ENCODE data around the gene MPHOSPH9. TPM values are rescaled to one million over a fixed set of nuclear protein-coding genes. Genes with fewer than 3 reads are reported as not detected.

Gene MPHOSPH9
- total RNA-seq, 4 donors from 2014 or later: 11.5 to 26.8 (median 14.7) TPM

- peak overlapping the region; percentile 68 to 78 for H3K4me3 ChIP-seq
- no peaks in the 10 kb centered on the region for H3K9me3 ChIP-seq
- 0 to 22% methylated on average over 2 to 15 of the region's 42 CpGs for WGBS, 2 donors (ENCODE audit: low coverage in 1 of 2)
- no peak for ATAC-seq
- peaks cover 0 to 64% (median 11%) of the 10 kb centered on the region in 3 donors for H3K4me1 ChIP-seq
- peaks cover 0 to 4% of the 10 kb centered on the region in 2 donors for H3K36me3 ChIP-seq
- no peaks in the 10 kb centered on the region for H3K27me3 ChIP-seq
- TF ChIP-seq CTCF (IDR thresholded peaks at IDR 0.05) (no peak), EP300 (IDR thresholded peaks at IDR 0.05) (no peak), POLR2A (IDR thresholded peaks at IDR 0.05) (peak in 1 of 2 donors; percentile 22)
- H3K27ac ChIP-seq: peak overlapping the region; percentile 70 to 99 (median 92)
Observed at GRCh38 chr12:123233505-123234308, 766 bp upstream of the MPHOSPH9 start.

GRCh38 chr12:123232472-123232806 is 502 bp downstream of the MPHOSPH9 start:
- Histone ChIP-seq H3K27me3 (no peaks in the 10 kb centered on the region), H3K36me3 (peaks cover 0 to 4% of the 10 kb centered on the region in 2 donors), H3K27ac (peak overlapping the region; percentile 52 to 99 (median 92)), H3K4me3 (peak overlapping the region; percentile 78 to 87), H3K4me1 (peaks cover 0 to 53% (median 11%) of the 10 kb centered on the region in 3 donors), H3K9me3 (no peaks in the 10 kb centered on the region)
- TF ChIP-seq CTCF (IDR thresholded peaks at IDR 0.05) (no peak), EP300 (IDR thresholded peaks at IDR 0.05) (no peak), POLR2A (IDR thresholded peaks at IDR 0.05) (no peak)
- ATAC-seq: peak; percentile 8
- 0% methylated on average over 11 to 15 of the region's 15 CpGs for WGBS, 2 donors (ENCODE audit: low coverage in 1 of 2)

- WGBS, 2 donors (ENCODE audit: low coverage in 1 of 2): 25 to 45% methylated on average over 2 to 5 of the region's 5 CpGs
- H3K27me3 ChIP-seq: no peaks in the 10 kb centered on the region
- peaks cover 0 to 4% of the 10 kb centered on the region in 2 donors for H3K36me3 ChIP-seq
- H3K4me1 ChIP-seq: peaks cover 0 to 48% (median 11%) of the 10 kb centered on the region in 3 donors
- TF ChIP-seq POLR2A (IDR thresholded peaks at IDR 0.05) (no peak), CTCF (IDR thresholded peaks at IDR 0.05) (no peak), POLR2AphosphoS5 (IDR thresholded peaks at IDR 0.05) (no peak), EP300 (IDR thresholded peaks at IDR 0.05) (no peak)
- H3K4me3 ChIP-seq: peak overlapping the region; percentile 78 to 87
- H3K27ac ChIP-seq: peak overlapping the region; percentile 52 to 99 (median 92)
- H3K9me3 ChIP-seq: no peaks in the 10 kb centered on the region
- no peak for ATAC-seq
Observed at GRCh38 chr12:123231931-123232330, 1.0 kb downstream of the MPHOSPH9 start.

GRCh38 chr12:123229051-123229450 is 3.9 kb downstream of the MPHOSPH9 start:
- WGBS, 2 donors (ENCODE audit: low coverage in 1 of 2): 72 to 73% methylated on average over 3 of the region's 3 CpGs

More at GRCh38 chr12:123229051-123229450, 3.9 kb downstream of the MPHOSPH9 start:
- peaks cover 0 to 19% (median 6%) of the 10 kb centered on the region in 3 donors for H3K4me1 ChIP-seq
- no peak overlapping the region for H3K4me3 ChIP-seq
- ATAC-seq: no peak
- no peaks in the 10 kb centered on the region for H3K27me3 ChIP-seq
- H3K27ac ChIP-seq: no peak overlapping the region
- TF ChIP-seq POLR2AphosphoS5 (IDR thresholded peaks at IDR 0.05) (no peak), POLR2A (IDR thresholded peaks at IDR 0.05) (no peak), EP300 (IDR thresholded peaks at IDR 0.05) (no peak), CTCF (IDR thresholded peaks at IDR 0.05) (no peak)
- no peaks in the 10 kb centered on the region for H3K36me3 ChIP-seq
- H3K9me3 ChIP-seq: no peaks in the 10 kb centered on the region

Data from gastroesophageal sphincter (tissue), 4 donors.